DLD1 (cell line): ENCODE results near the gene OR10G6.
"Not testable (repeated sequence)": the region's sequence is repeated elsewhere in the genome, so short reads cannot be mapped to it uniquely, and the experiment has no call there.

Experiments used
- in situ Hi-C: cut with HindIII; loops from 2 replicates; pipeline ENCODE4 v1.10.0; 2017; ENCODE audit warnings: low sequenced_read_pairs

OR10G6 gene

GRCh38 chr11:123995119-123995518 is at the start of gene OR10G6:
Gene OR10G6 (minus strand): TSS chr11:123995161. CDS start chr11:123995161, 0 bp downstream.
- in situ Hi-C loops = no loop called here

GRCh38 chr11:124043420-124043819 is 48.5 kb upstream of the OR10G6 start:
- in situ Hi-C loops = no loop called here

- in situ Hi-C loops = no loop called here
Observed at GRCh38 chr11:124041254-124041653, 46.3 kb upstream of the OR10G6 start, which contains the start of gene OR10G7. Gene OR10G7 (minus strand): TSS chr11:124041325. CDS start chr11:124039001, 2,324 bp downstream.

GRCh38 chr11:124039557-124039956 is 44.6 kb upstream of the OR10G6 start:
- in situ Hi-C loops = no loop called here

GRCh38 chr11:124036666-124037065 is 41.7 kb upstream of the OR10G6 start:
- in situ Hi-C loops = no loop called here

- in situ Hi-C loops = no loop called here
Observed at GRCh38 chr11:124026498-124026897, 31.5 kb upstream of the OR10G6 start, which contains the start of gene OR10G8. Gene OR10G8 (plus strand): TSS chr11:124026798. CDS start chr11:124029623, 2,825 bp downstream.

GRCh38 chr11:124015837-124016236 is 20.9 kb upstream of the OR10G6 start:
- in situ Hi-C loops = not testable (repeated sequence)

- in situ Hi-C loops = no loop called here
Observed at GRCh38 chr11:124012697-124013096, 17.7 kb upstream of the OR10G6 start, which contains the start of gene OR10G4. Gene OR10G4 (plus strand): TSS chr11:124012997. CDS start chr11:124015575, 2,578 bp downstream.

GRCh38 chr11:123979311-123979710 is 15.7 kb downstream of the OR10G6 start:
- in situ Hi-C loops = no loop called here

- in situ Hi-C loops = no loop called here
Observed at GRCh38 chr11:123977731-123978347, 17.1 kb downstream of the OR10G6 start, which contains the start of gene OR10S1. Gene OR10S1 (minus strand): TSS chr11:123977781. CDS start chr11:123977664, 117 bp downstream.

GRCh38 chr11:123976770-123977560 is 18.0 kb downstream of the OR10G6 start:
- in situ Hi-C loops = no loop called here

GRCh38 chr11:123973816-123974215 is 21.1 kb downstream of the OR10G6 start:
- in situ Hi-C loops = no loop called here

GRCh38 chr11:123956752-123957151 is 38.2 kb downstream of the OR10G6 start:
- in situ Hi-C loops = no loop called here

GRCh38 chr11:123945132-123945531 is 49.8 kb downstream of the OR10G6 start:
- in situ Hi-C loops = no loop called here
